Esophagus (tissue), 2 donors: ENCODE data around the gene LARP1B. TPM values are rescaled to one million over a fixed set of nuclear protein-coding genes. Genes with fewer than 3 reads are reported as not detected.
"Not testable (repeated sequence)": the region's sequence is repeated elsewhere in the genome, so short reads cannot be mapped to it uniquely, and the experiment has no call there.

Experiments
- H3K27ac ChIP-seq, 2 donors: one replicate each; pipeline ENCODE4 v1.5.1; 2013; ENCODE audit warnings: low read depth in 2 of 2, mild to moderate bottlenecking in 2 of 2, inconsistent platforms in 1 of 2, low read length in 1 of 2, moderate library complexity in 1 of 2
- H3K27me3 ChIP-seq, 2 donors: one replicate each; pipeline ENCODE4 v1.6.1; 2013; ENCODE audit warnings: low read length in 2 of 2, control low read depth in 1 of 2, mild to moderate bottlenecking in 1 of 2; ENCODE audit not compliant: insufficient read depth in 2 of 2, control insufficient read depth in 1 of 2
- H3K36me3 ChIP-seq, 2 donors: one replicate each; pipeline ENCODE4 v1.6.1; 2013; ENCODE audit warnings: low read length in 1 of 2; ENCODE audit not compliant: control insufficient read depth in 2 of 2, insufficient read depth in 2 of 2
- H3K4me1 ChIP-seq, 2 donors: one replicate each; pipeline ENCODE4 v1.6.1; 2013; ENCODE audit warnings: low read length in 1 of 2; ENCODE audit not compliant: control insufficient read depth in 2 of 2, insufficient read depth in 2 of 2
- H3K4me3 ChIP-seq, 2 donors: one replicate each; pipeline ENCODE4 v1.5.1; 2013; ENCODE audit warnings: low read length in 2 of 2, mild to moderate bottlenecking in 2 of 2, low read depth in 1 of 2, moderate library complexity in 1 of 2
- H3K9me3 ChIP-seq, 2 donors: one replicate each; pipeline ENCODE4 v1.6.1; 2013; ENCODE audit warnings: mild to moderate bottlenecking in 2 of 2, low read depth in 1 of 2, low read length in 1 of 2, moderate library complexity in 1 of 2; ENCODE audit not compliant: control insufficient read depth in 2 of 2, insufficient read depth in 1 of 2
- WGBS, 2 donors: extraction: QIAGEN DNeasy Blood & Tissue Kit; methylation state at CpG; one replicate each; pipeline ENCODE4 v1.1.7; 2013; 5-methylcytosine and 5-hydroxymethylcytosine counted together
- polyA plus RNA-seq, 2 donors: library from polyadenylated mRNA; stranded (reverse); fragments of 200-250 nt; gene quantifications; one replicate each; pipeline ENCODE4 v1.2.3, GENCODE V29; 2013
- donor health status: healthy with polysubstance abuse.
- donor health status: Bipolar disorder and iron deficiency.

The LARP1B gene
- 10 to 100 TPM in 1 of 2 donors, 1 to 10 TPM in 1; 9.7 to 11.0 TPM for polyA plus RNA-seq

DNA sequence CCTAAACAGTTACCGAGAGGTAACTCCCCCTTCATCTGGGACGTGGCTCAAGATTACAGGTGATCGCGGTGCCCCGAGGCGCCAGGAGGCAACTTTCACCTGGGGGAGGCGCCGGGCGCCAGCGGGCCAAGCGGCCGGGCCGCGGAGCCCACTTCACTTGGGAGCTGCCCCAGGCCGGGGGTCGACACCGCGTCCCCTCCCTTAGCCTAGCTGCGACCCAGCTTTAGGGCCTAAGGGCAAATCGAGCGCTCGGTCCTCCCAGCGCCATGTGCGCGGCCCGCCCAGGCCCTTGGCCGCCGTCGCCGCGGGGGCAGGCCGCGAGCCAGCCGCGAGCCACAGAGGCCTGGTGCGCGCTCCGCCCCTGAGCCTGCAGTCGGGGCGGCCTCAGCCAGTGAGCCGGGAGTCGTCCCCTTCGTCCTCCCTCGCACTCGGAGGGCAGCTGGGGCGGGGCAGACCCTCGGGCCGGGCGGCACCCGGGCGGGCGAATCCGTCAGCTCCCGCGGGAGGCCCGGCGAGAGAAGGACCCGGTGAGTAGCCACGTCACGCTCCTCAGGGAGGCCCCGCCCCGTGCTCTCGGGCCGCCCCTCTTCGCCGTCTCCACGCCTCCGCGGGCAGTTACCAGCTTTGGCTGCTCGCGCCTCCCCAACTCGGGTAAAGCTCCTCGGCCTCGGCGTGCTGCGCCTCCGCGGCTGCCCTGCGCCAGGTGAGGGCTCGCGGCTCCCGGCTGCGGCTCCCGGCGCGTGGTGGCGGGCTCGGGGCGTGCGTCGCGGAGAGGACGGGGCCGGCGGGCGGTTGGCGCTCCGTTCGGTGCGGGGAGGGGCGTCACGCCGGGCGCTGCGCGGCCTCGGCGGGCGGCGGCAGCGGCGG lies at the start of gene LARP1B:
LARP1B (plus strand) TSS at position 614 of the 867 bp plus-strand sequence. CDS start 13,640 bp downstream, outside the sequence.
- peak within 1 kb of the TSS; percentile 98 to 99 for H3K27ac ChIP-seq
- H3K36me3 ChIP-seq = no peaks in the 10 kb centered on the region
- H3K4me1 ChIP-seq = peaks cover 0 to 3% of the 10 kb centered on the region in 2 donors
- WGBS, 2 donors = 1% methylated on average over 49 to 112 of the region's 112 CpGs
- H3K4me3 ChIP-seq = peak within 1 kb of the TSS; percentile 75 to 89
- H3K27me3 ChIP-seq = no peaks in the 10 kb centered on the region
- H3K9me3 ChIP-seq = no peaks in the 10 kb centered on the region

DNA sequence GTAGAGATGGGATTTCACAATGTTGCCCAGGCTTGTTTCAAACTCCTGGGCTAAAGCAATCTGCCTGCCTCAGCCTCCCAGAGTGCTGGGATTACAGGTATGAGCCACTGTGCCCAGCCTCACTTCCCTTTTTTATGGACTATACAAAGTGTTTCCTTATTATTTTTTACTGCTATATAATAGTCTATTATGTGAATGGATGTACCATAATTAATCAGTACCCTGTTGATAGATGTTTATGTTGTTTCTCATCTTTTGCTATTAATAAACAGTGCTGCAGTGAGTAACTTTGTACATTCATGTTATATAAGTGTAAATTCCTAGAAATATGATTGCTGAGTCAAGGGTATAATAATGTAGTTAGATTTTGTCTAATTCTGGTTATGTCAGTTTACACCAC lies 35.8 kb upstream of the LARP1B start:
- Histone ChIP-seq H3K36me3 (peaks cover 3 to 10% of the 10 kb centered on the region in 2 donors), H3K9me3 (no peaks in the 10 kb centered on the region), H3K4me1 (no peaks in the 10 kb centered on the region), H3K27me3 (no peaks in the 10 kb centered on the region), H3K27ac (no peak overlapping the region), H3K4me3 (no peak overlapping the region)

DNA sequence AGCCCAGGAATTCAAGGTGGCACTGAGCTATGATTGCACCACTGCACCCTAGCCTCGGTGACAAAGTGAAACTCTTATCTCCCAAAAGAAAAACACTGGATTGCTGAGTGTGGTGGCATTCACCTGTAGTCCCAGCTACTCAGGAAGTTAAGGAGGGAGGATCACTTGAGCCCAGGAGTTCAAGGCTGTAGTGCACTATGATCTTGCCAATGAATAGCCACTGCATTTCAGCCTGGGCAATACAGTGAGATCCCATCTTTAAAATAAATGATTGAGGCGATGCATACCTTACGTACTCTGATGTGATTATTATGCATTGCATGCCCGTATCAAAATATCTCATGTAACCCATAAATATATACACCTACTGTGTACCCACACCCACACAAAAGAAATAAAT lies 31.2 kb upstream of the LARP1B start:
- Histone ChIP-seq H3K36me3 (peaks cover 2 to 7% of the 10 kb centered on the region in 2 donors), H3K27me3 (no peaks in the 10 kb centered on the region), H3K4me3 (no peak overlapping the region), H3K4me1 (no peaks in the 10 kb centered on the region), H3K9me3 (no peaks in the 10 kb centered on the region), H3K27ac (no peak overlapping the region)
- 95% methylated on average over 4 of the region's 4 CpGs for WGBS, 2 donors

DNA sequence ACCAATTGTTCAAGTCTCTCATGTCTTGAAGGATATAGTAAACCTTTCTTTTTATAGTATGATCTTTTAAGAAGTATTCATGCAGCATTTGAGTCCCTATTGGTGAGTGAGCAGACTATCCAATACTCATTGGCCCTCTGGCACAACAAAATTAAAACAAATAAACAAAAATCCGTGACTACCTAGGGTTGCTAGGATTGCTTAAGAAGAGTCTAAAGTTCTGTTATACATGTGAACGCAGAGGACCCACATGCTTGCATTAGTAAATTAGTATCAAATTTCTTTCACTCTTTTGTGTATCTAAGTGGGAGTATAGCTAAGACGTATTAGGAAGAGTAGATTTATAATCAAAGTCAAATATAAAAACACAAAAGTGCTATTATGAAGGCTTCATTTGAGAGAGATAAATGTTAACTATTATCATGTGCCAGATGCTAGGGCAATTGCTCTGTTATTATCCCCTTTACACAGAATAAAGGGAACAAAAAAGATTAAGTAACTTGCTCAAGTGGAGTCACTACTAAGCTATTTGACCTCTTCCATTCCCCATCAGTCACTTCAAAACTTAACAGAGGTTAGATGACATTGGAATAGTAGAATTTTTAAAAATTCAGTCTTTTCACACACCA lies 29.2 kb upstream of the LARP1B start:
- Histone ChIP-seq H3K36me3 (peaks cover 2 to 7% of the 10 kb centered on the region in 2 donors), H3K4me3 (no peak overlapping the region), H3K9me3 (no peaks in the 10 kb centered on the region), H3K27me3 (no peaks in the 10 kb centered on the region), H3K27ac (no peak overlapping the region), H3K4me1 (no peaks in the 10 kb centered on the region)
- 79 to 85% methylated on average over 3 of the region's 3 CpGs for WGBS, 2 donors

DNA sequence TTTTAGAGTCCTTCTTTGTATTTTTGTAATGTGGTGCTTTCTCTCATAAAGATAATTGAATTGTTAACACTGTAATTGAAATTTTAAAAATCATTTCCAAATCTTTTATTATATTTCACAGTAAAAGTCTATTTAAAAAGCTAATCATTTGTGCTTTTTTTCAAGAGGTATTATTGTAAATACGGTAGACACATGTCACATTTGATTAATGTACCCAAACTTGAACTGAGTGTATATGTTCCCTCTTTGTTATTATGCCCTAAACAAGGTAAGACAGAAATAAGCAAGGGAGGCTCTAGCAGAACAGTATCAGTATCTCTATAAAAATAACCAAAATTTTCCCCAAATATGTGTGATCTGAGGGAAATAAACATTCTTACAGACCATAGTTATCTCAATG lies 21.5 kb upstream of the LARP1B start:
- no peaks in the 10 kb centered on the region for H3K9me3 ChIP-seq
- H3K4me1 ChIP-seq = no peaks in the 10 kb centered on the region
- H3K4me3 ChIP-seq = no peak overlapping the region
- H3K36me3 ChIP-seq = no peaks in the 10 kb centered on the region
- no peak overlapping the region for H3K27ac ChIP-seq
- 77 to 82% methylated on average over 1 of the region's 1 CpG for WGBS, 2 donors
- no peaks in the 10 kb centered on the region for H3K27me3 ChIP-seq

DNA sequence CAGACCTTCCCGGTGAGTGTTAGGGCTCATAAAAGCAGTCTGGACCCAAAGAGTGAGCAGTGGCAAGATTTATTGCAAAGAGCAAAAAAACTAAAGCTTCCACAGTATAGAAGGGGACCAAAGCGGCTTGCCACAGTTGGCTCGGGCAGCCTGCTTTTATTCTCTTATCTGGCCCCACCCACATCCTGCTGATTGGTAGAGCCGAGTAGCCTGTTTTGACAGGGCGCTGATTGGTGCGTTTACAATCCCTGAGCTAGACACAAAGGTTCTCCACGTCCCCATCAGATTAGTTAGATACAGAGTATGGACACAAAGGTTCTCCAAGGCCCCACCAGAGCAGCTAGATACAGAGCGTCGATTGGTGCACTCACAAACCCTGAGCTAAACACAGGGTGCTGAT lies 14.1 kb upstream of the LARP1B start:
- H3K9me3 ChIP-seq, H3K4me1 ChIP-seq, H3K36me3 ChIP-seq, H3K27ac ChIP-seq, H3K4me3 ChIP-seq, H3K27me3 ChIP-seq: not testable (repeated sequence)
- WGBS, 2 donors = 90 to 97% methylated on average over 7 to 9 of the region's 9 CpGs

DNA sequence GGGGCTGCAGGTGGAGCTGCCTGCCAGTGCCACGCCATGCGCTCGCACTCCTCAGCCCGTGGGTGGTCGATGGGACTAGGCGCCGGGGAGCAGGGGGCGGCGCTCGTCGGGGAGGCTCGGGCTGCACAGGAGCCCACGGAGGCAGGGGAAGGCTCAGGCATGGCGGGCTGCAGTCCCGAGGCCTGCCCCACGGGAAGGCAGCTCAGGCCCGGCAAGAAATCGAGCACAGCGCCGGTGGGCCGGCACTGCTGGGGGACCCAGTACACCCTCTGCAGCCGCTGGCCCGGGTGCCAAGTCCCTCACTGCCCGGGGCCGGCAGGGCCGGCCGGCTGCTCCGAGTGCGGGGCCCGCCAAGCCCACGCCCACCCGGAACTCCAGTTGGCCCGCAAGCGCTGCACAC lies 13.6 kb upstream of the LARP1B start:
- H3K27ac ChIP-seq, H3K4me1 ChIP-seq, H3K27me3 ChIP-seq, H3K9me3 ChIP-seq, H3K36me3 ChIP-seq, H3K4me3 ChIP-seq: not testable (repeated sequence)
- 96% methylated on average over 22 to 34 of the region's 34 CpGs for WGBS, 2 donors

DNA sequence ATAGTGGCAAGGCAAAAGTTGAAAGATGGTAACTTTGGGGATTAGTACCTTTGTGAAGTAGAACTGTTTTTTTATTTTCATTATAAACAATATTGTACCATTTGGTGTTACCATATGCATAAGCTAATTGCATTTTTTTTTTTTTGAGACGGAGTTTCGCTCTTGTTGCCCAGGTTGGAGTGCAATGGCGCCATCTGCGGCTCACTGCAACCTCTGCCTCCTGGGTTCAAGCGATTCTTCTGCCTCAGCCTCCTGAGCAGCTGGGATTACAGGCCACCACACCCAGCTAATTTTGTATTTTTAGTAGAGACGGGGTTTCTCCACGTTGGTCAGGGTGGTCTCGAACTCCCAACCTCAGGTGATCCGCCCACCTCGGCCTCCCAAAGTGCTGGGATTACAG lies 9.9 kb upstream of the LARP1B start:
- H3K36me3 ChIP-seq, H3K4me3 ChIP-seq, H3K27ac ChIP-seq, H3K27me3 ChIP-seq, H3K4me1 ChIP-seq, H3K9me3 ChIP-seq: not testable (repeated sequence)
- 86 to 88% methylated on average over 10 of the region's 10 CpGs for WGBS, 2 donors

DNA sequence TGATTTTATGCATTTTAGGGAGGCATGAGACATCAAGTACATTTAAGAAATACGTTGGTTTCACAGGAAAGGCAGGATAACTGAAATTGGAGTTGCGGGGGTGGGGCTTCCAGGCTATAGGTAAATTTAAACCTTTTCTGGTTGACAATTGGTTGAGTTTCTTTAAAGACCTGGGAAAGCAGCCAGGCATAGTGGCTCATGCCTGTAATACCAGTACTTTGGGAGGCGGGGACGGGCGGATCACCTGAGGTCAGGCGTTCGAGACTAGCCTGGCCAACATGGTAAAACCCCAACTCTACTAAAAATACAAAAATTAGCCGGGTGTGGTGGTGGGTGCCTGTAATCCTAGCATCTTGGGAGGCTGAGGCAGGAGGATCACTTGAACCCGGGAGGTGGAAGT lies 6.2 kb upstream of the LARP1B start:
- not testable (repeated sequence) for H3K27me3 ChIP-seq, H3K27ac ChIP-seq, H3K4me1 ChIP-seq, H3K36me3 ChIP-seq, H3K9me3 ChIP-seq, H3K4me3 ChIP-seq
- 87 to 94% methylated on average over 9 of the region's 9 CpGs for WGBS, 2 donors
